Measurements from ENCODE around the gene NMNAT2.

GRCh38 chr1:183391863-183392262 is 26.3 kb downstream of the NMNAT2 start:
- TF ChIP-seq CHD1 (IDR thresholded peaks at IDR 0.05; ENCODE audit: low read depth, low read length) (no peak), RFX5 (IDR thresholded peaks at IDR 0.05; ENCODE audit: low read depth, low read length) (no peak), POLR2A (IDR thresholded peaks at IDR 0.05; ENCODE audit: low read depth, low read length) (no peak)
- TF ChIP-seq, protein P1, sequence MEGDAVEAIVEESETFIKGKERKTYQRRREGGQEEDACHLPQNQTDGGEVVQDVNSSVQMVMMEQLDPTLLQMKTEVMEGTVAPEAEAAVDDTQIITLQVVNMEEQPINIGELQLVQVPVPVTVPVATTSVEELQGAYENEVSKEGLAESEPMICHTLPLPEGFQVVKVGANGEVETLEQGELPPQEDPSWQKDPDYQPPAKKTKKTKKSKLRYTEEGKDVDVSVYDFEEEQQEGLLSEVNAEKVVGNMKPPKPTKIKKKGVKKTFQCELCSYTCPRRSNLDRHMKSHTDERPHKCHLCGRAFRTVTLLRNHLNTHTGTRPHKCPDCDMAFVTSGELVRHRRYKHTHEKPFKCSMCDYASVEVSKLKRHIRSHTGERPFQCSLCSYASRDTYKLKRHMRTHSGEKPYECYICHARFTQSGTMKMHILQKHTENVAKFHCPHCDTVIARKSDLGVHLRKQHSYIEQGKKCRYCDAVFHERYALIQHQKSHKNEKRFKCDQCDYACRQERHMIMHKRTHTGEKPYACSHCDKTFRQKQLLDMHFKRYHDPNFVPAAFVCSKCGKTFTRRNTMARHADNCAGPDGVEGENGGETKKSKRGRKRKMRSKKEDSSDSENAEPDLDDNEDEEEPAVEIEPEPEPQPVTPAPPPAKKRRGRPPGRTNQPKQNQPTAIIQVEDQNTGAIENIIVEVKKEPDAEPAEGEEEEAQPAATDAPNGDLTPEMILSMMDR (conservative IDR thresholded peaks at IDR 0.05; ENCODE audit: low read depth, low read length), result no peak

Measured in IMR-90 (cell line).